GM19467 (cell line): ENCODE results near the gene RGS10.
"Not testable (repeated sequence)": the region's sequence is repeated elsewhere in the genome, so short reads cannot be mapped to it uniquely, and the experiment has no call there.

Experiments used
- ATAC-seq: cut with Tn5 transposase; IDR thresholded peaks from one replicate; pipeline ENCODE4 v1.9.1; 2021; ENCODE audit warnings: mild to moderate bottlenecking, moderate library complexity; ENCODE audit not compliant: unreplicated experiment

Gene RGS10

GRCh38 chr10:119542357-119542987 is at the start of gene RGS10:
RGS10 (minus strand) TSS chr10:119542719; CDS start chr10:119542638, 81 bp downstream.
- peak; percentile 75 for ATAC-seq

- no peak for ATAC-seq
These were observed 45.6 kb upstream of the RGS10 start for GRCh38 chr10:119588071-119588470.

GRCh38 chr10:119578355-119578754 is 35.8 kb upstream of the RGS10 start:
- ATAC-seq: no peak

- no peak for ATAC-seq
These were observed 33.5 kb upstream of the RGS10 start for GRCh38 chr10:119575991-119576390.

- ATAC-seq: no peak
These were observed 33.0 kb upstream of the RGS10 start for GRCh38 chr10:119575506-119575905.

- no peak for ATAC-seq
These were observed 25.5 kb upstream of the RGS10 start for GRCh38 chr10:119567978-119568377.

- ATAC-seq: no peak
These were observed 19.6 kb upstream of the RGS10 start for GRCh38 chr10:119562097-119562496.

GRCh38 chr10:119559511-119559910 is 17.0 kb upstream of the RGS10 start:
- ATAC-seq: not testable (repeated sequence)

- ATAC-seq: not testable (repeated sequence)
These were observed 13.6 kb upstream of the RGS10 start for GRCh38 chr10:119556081-119556480.

GRCh38 chr10:119555178-119555784 is 12.8 kb upstream of the RGS10 start:
- ATAC-seq: no peak

GRCh38 chr10:119550827-119551226 is 8.3 kb upstream of the RGS10 start:
- ATAC-seq: no peak

GRCh38 chr10:119549247-119549999 is 6.9 kb upstream of the RGS10 start:
- ATAC-seq: no peak

GRCh38 chr10:119546009-119546408 is 3.5 kb upstream of the RGS10 start:
- no peak for ATAC-seq

GRCh38 chr10:119545310-119545709 is 2.8 kb upstream of the RGS10 start:
- no peak for ATAC-seq

GRCh38 chr10:119543814-119544642 is 1.5 kb upstream of the RGS10 start:
- ATAC-seq: no peak

- ATAC-seq: peak; percentile 35
These were observed 682 bp upstream of the RGS10 start for GRCh38 chr10:119542988-119543813.

GRCh38 chr10:119541459-119542356 is 811 bp downstream of the RGS10 start:
- peak; percentile 7 for ATAC-seq

- ATAC-seq: no peak
These were observed 1.5 kb downstream of the RGS10 start for GRCh38 chr10:119541046-119541445.

GRCh38 chr10:119540038-119540437 is 2.5 kb downstream of the RGS10 start:
- ATAC-seq: no peak
